BLaER1 treated with 17β-estradiol and CSF1 and Interleukin-3, amounts not matched to agents 10 nM and 100 nM (cell line): ENCODE data around the gene FARS2.
A peak's percentile ranks its signal among the peaks of the same experiment; 100 is the strongest.

Experiments
- H3K27ac ChIP-seq, 11 experiments: shearing (Covaris generic); formaldehyde crosslinking; 2 replicates each; pipeline ENCODE4 v1.8.1; 2022
- H3K27me3 ChIP-seq, 11 experiments: shearing (Covaris generic); formaldehyde crosslinking; 2 replicates each; pipeline ENCODE4 v1.8.1; 2022
- H3K36me3 ChIP-seq, 11 experiments: shearing (Covaris generic); formaldehyde crosslinking; 2 replicates each; pipeline ENCODE4 v1.8.1; 2022
- H3K4me1 ChIP-seq, 10 experiments: shearing (Covaris generic); formaldehyde crosslinking; 2 replicates each; pipeline ENCODE4 v1.8.1; 2022
- H3K4me2 ChIP-seq, 11 experiments: shearing (Covaris generic); formaldehyde crosslinking; 2 replicates each; pipeline ENCODE4 v1.8.1; 2022
- H3K4me3 ChIP-seq, 10 experiments: shearing (Covaris generic); formaldehyde crosslinking; 2 replicates each; pipeline ENCODE4 v1.8.1; 2022
- H3K9ac ChIP-seq, 11 experiments: shearing (Covaris generic); formaldehyde crosslinking; 2 replicates each; pipeline ENCODE4 v1.8.1; 2022
- H3K9me3 ChIP-seq, 11 experiments: shearing (Covaris generic); formaldehyde crosslinking; replicated peaks in 1 of 11; 2 replicates each; pipeline ENCODE4 v1.8.1; 2022
- H4K20me1 ChIP-seq, 11 experiments: shearing (Covaris generic); formaldehyde crosslinking; 2 replicates each; pipeline ENCODE4 v1.8.1; 2022
- Cebpa-rat ChIP-seq, 11 experiments: shearing (Covaris generic); IDR thresholded peaks; 2 replicates each; pipeline ENCODE4 v1.8.1; 2022

The FARS2 gene

GRCh38 chr6:5509106-5509505 is 247.8 kb downstream of the FARS2 start:
- no peak for TF ChIP-seq Cebpa-rat (IDR thresholded peaks at IDR 0.05)

GRCh38 chr6:5510331-5511133 is 249.2 kb downstream of the FARS2 start:
- Histone ChIP-seq H3K4me3 (no peak overlapping the region), H3K9ac (no peak overlapping the region), H3K27me3 (0 out of 22 replicates have a peak, but pooled peaks cover 0 to 7% (median 0%) of the 10 kb centered on the region in 11 experiments), H3K4me2 (peak overlapping the region in 6 of 11 experiments; percentile 11 to 56 (median 34); a peak in 6 of 22 replicates), H3K4me1 (peaks cover 25 to 62% (median 45%) of the 10 kb centered on the region in 10 experiments), H3K36me3 (peaks cover 0 to 7% (median 0%) of the 10 kb centered on the region in 11 experiments; a peak in 1 of 22 replicates), H3K27ac (no peak overlapping the region), H3K9me3 (no peaks in the 10 kb centered on the region; a peak in 1 of 22 replicates), H4K20me1 (peaks cover 0 to 15% (median 0%) of the 10 kb centered on the region in 11 experiments; a peak in 1 of 22 replicates)
- TF ChIP-seq Cebpa-rat (IDR thresholded peaks at IDR 0.05) = no peak

More at GRCh38 chr6:5509106-5509505, 247.8 kb downstream of the FARS2 start:
- Histone ChIP-seq H3K9me3 (no peaks in the 10 kb centered on the region; a peak in 1 of 22 replicates), H4K20me1 (peaks cover 0 to 15% (median 0%) of the 10 kb centered on the region in 11 experiments; a peak in 1 of 22 replicates), H3K4me3 (no peak overlapping the region), H3K4me2 (0 out of 22 replicates have a peak overlapping the region, but pooled peaks of 1 of the 11 experiments have one; percentile 74), H3K36me3 (peaks cover 0 to 7% (median 0%) of the 10 kb centered on the region in 11 experiments; a peak in 1 of 22 replicates), H3K27me3 (0 out of 22 replicates have a peak, but pooled peaks cover 0 to 7% (median 0%) of the 10 kb centered on the region in 11 experiments), H3K4me1 (peaks cover 25 to 58% (median 45%) of the 10 kb centered on the region in 10 experiments), H3K9ac (no peak overlapping the region), H3K27ac (no peak overlapping the region)

GRCh38 chr6:5511954-5512353 is 250.6 kb downstream of the FARS2 start:
- H3K4me3 ChIP-seq = no peak overlapping the region
- TF ChIP-seq Cebpa-rat (IDR thresholded peaks at IDR 0.05) = no peak
- H3K27me3 ChIP-seq = 0 out of 22 replicates have a peak, but pooled peaks cover 0 to 7% (median 0%) of the 10 kb centered on the region in 11 experiments
- H4K20me1 ChIP-seq = peaks cover 0 to 15% (median 0%) of the 10 kb centered on the region in 11 experiments; a peak in 1 of 22 replicates
- no peaks in the 10 kb centered on the region; a peak in 1 of 22 replicates for H3K9me3 ChIP-seq
- peaks cover 0 to 7% (median 0%) of the 10 kb centered on the region in 11 experiments; a peak in 2 of 22 replicates for H3K36me3 ChIP-seq
- H3K9ac ChIP-seq = no peak overlapping the region
- H3K4me1 ChIP-seq = peaks cover 18 to 49% (median 32%) of the 10 kb centered on the region in 10 experiments
- H3K4me2 ChIP-seq = peak overlapping the region; percentile 9 to 60 (median 43)
- no peak overlapping the region for H3K27ac ChIP-seq

GRCh38 chr6:5512422-5512821 is 251.1 kb downstream of the FARS2 start:
- peak overlapping the region in 10 of 11 experiments; percentile 9 to 60 (median 34); a peak in 17 of 22 replicates for H3K4me2 ChIP-seq
- peaks cover 0 to 15% (median 0%) of the 10 kb centered on the region in 11 experiments; a peak in 1 of 22 replicates for H4K20me1 ChIP-seq
- H3K27ac ChIP-seq = no peak overlapping the region
- no peak for TF ChIP-seq Cebpa-rat (IDR thresholded peaks at IDR 0.05)
- H3K4me1 ChIP-seq = peaks cover 17 to 44% (median 27%) of the 10 kb centered on the region in 10 experiments
- 0 out of 22 replicates have a peak, but pooled peaks cover 0 to 7% (median 0%) of the 10 kb centered on the region in 11 experiments for H3K27me3 ChIP-seq
- H3K4me3 ChIP-seq = no peak overlapping the region
- no peaks in the 10 kb centered on the region; a peak in 1 of 22 replicates for H3K9me3 ChIP-seq
- H3K36me3 ChIP-seq = peaks cover 0 to 7% (median 0%) of the 10 kb centered on the region in 11 experiments; a peak in 2 of 22 replicates
- H3K9ac ChIP-seq = no peak overlapping the region

GRCh38 chr6:5513408-5513807 is 252.1 kb downstream of the FARS2 start:
- H3K27ac ChIP-seq = no peak overlapping the region
- peaks cover 0 to 15% (median 0%) of the 10 kb centered on the region in 11 experiments; a peak in 1 of 22 replicates for H4K20me1 ChIP-seq
- H3K4me1 ChIP-seq = peaks cover 11 to 36% (median 18%) of the 10 kb centered on the region in 10 experiments
- H3K4me2 ChIP-seq = no peak overlapping the region
- H3K9me3 ChIP-seq = no peaks in the 10 kb centered on the region; a peak in 1 of 22 replicates
- H3K4me3 ChIP-seq = no peak overlapping the region
- H3K36me3 ChIP-seq = peaks cover 0 to 7% (median 0%) of the 10 kb centered on the region in 11 experiments; a peak in 2 of 22 replicates
- no peak overlapping the region for H3K9ac ChIP-seq
- 0 out of 22 replicates have a peak, but pooled peaks cover 0 to 7% (median 0%) of the 10 kb centered on the region in 11 experiments for H3K27me3 ChIP-seq
- TF ChIP-seq Cebpa-rat (IDR thresholded peaks at IDR 0.05) = no peak

GRCh38 chr6:5514353-5514752 is 253.0 kb downstream of the FARS2 start:
- no peaks in the 10 kb centered on the region; a peak in 1 of 22 replicates for H3K9me3 ChIP-seq
- H3K27me3 ChIP-seq = 0 out of 22 replicates have a peak, but pooled peaks cover 0 to 5% (median 0%) of the 10 kb centered on the region in 11 experiments
- H3K4me3 ChIP-seq = no peak overlapping the region
- peaks cover 0 to 7% (median 0%) of the 10 kb centered on the region in 11 experiments; a peak in 2 of 22 replicates for H3K36me3 ChIP-seq
- no peak overlapping the region for H3K27ac ChIP-seq
- peaks cover 0 to 15% (median 0%) of the 10 kb centered on the region in 11 experiments; a peak in 1 of 22 replicates for H4K20me1 ChIP-seq
- no peak overlapping the region for H3K4me2 ChIP-seq
- no peak overlapping the region for H3K9ac ChIP-seq
- TF ChIP-seq Cebpa-rat (IDR thresholded peaks at IDR 0.05) = no peak
- peaks cover 11 to 29% (median 20%) of the 10 kb centered on the region in 10 experiments for H3K4me1 ChIP-seq

GRCh38 chr6:5515200-5515599 is 253.9 kb downstream of the FARS2 start:
- no peak overlapping the region for H3K4me3 ChIP-seq
- H4K20me1 ChIP-seq = peaks cover 0 to 15% (median 0%) of the 10 kb centered on the region in 11 experiments; a peak in 1 of 22 replicates
- peaks cover 0 to 7% (median 0%) of the 10 kb centered on the region in 11 experiments; a peak in 2 of 22 replicates for H3K36me3 ChIP-seq
- no peak for TF ChIP-seq Cebpa-rat (IDR thresholded peaks at IDR 0.05)
- no peak overlapping the region for H3K27ac ChIP-seq
- H3K4me1 ChIP-seq = peaks cover 11 to 29% (median 20%) of the 10 kb centered on the region in 10 experiments
- no peaks in the 10 kb centered on the region for H3K27me3 ChIP-seq
- H3K9ac ChIP-seq = no peak overlapping the region
- no peak overlapping the region for H3K4me2 ChIP-seq
- H3K9me3 ChIP-seq = no peaks in the 10 kb centered on the region; a peak in 1 of 22 replicates

- Histone ChIP-seq H3K4me3 (no peak overlapping the region), H4K20me1 (peaks cover 0 to 11% (median 0%) of the 10 kb centered on the region in 11 experiments; a peak in 1 of 22 replicates), H3K27ac (no peak overlapping the region), H3K4me2 (no peak overlapping the region), H3K9me3 (no peaks in the 10 kb centered on the region), H3K36me3 (no peaks in the 10 kb centered on the region; a peak in 1 of 22 replicates), H3K27me3 (no peaks in the 10 kb centered on the region), H3K4me1 (peaks cover 11 to 22% (median 17%) of the 10 kb centered on the region in 10 experiments), H3K9ac (no peak overlapping the region)
- TF ChIP-seq Cebpa-rat (IDR thresholded peaks at IDR 0.05) = no peak
Measured at GRCh38 chr6:5516036-5516435, 254.7 kb downstream of the FARS2 start.
